Karpas-422 (cell line): ENCODE measurements around the gene C20orf144. TPM values are rescaled to one million over a fixed set of nuclear protein-coding genes. Genes with fewer than 3 reads are reported as not detected.

ENCODE experiments used
- DNase-seq: peaks from one replicate; pipeline ENCODE4 v3.0.0-alpha.2; 2015
- H2AFZ ChIP-seq: fragments of 200-600 bp; sonication (generic); 2 replicates; pipeline ENCODE4 v1.6.1; 2014; ENCODE audit warnings: antibody characterized with exemption, low read length, mixed read lengths
- H3K27ac ChIP-seq: fragments of 200-600 bp; sonication (generic); 2 replicates; pipeline ENCODE4 v1.5.1; 2014; ENCODE audit warnings: mild to moderate bottlenecking, low read length, moderate library complexity
- H3K27me3 ChIP-seq: fragments of 200-600 bp; sonication (generic); 2 replicates; pipeline ENCODE4 v1.6.1; 2014; ENCODE audit warnings: low read length, mixed read lengths
- H3K36me3 ChIP-seq: fragments of 200-600 bp; sonication (generic); 2 replicates; pipeline ENCODE4 v1.6.1; 2014; ENCODE audit warnings: low read length, mixed read lengths; ENCODE audit not compliant: insufficient read depth
- H3K4me1 ChIP-seq: fragments of 200-600 bp; sonication (generic); 2 replicates; pipeline ENCODE4 v1.6.1; 2014; ENCODE audit warnings: mild to moderate bottlenecking, low read length, mixed read lengths
- H3K4me2 ChIP-seq: fragments of 200-600 bp; sonication (generic); 2 replicates; pipeline ENCODE4 v1.6.1; 2014; ENCODE audit warnings: low read length, low read depth, mild to moderate bottlenecking; ENCODE audit not compliant: poor library complexity, severe bottlenecking
- H3K4me3 ChIP-seq: fragments of 200-600 bp; sonication (generic); 2 replicates; pipeline ENCODE4 v1.5.1; 2014; ENCODE audit warnings: mild to moderate bottlenecking, antibody characterized with exemption, low read length, mixed read lengths
- H3K79me2 ChIP-seq: fragments of 200-600 bp; sonication (generic); 2 replicates; pipeline ENCODE4 v1.6.1; 2014; ENCODE audit warnings: mild to moderate bottlenecking, low read length, mixed read lengths
- H3K9ac ChIP-seq: fragments of 200-600 bp; sonication (generic); 2 replicates; pipeline ENCODE4 v1.6.0; 2014; ENCODE audit warnings: low read length
- H3K9me2 ChIP-seq: fragments of 200-600 bp; sonication (generic), shearing (Covaris generic); replicated peaks from 2 replicates; pipeline ENCODE4 v1.6.0; 2014; ENCODE audit warnings: mild to moderate bottlenecking, low read length, moderate library complexity; ENCODE audit not compliant: insufficient read depth
- H3K9me3 ChIP-seq: fragments of 300-700, 200-600 bp; sonication (generic); 2 replicates; pipeline ENCODE4 v1.6.1; 2014; ENCODE audit warnings: low read length, mixed read lengths
- H4K20me1 ChIP-seq: fragments of 200-600 bp; sonication (generic); 2 replicates; pipeline ENCODE4 v1.6.1; 2014; ENCODE audit warnings: mild to moderate bottlenecking, antibody characterized with exemption, low read length, low read depth; ENCODE audit not compliant: insufficient read depth
- total RNA-seq: library from RNA; depleted of rRNA; stranded (reverse); fragments of >200 nt; shearing (Covaris generic); gene quantifications from 2 replicates; pipeline ENCODE4 v1.2.3, GENCODE V29; 2014; ENCODE audit warnings: low replicate concordance; rRNA removed

C20orf144 gene
- total RNA-seq: 0.45 and 0.69 TPM in 2 replicates

DNA sequence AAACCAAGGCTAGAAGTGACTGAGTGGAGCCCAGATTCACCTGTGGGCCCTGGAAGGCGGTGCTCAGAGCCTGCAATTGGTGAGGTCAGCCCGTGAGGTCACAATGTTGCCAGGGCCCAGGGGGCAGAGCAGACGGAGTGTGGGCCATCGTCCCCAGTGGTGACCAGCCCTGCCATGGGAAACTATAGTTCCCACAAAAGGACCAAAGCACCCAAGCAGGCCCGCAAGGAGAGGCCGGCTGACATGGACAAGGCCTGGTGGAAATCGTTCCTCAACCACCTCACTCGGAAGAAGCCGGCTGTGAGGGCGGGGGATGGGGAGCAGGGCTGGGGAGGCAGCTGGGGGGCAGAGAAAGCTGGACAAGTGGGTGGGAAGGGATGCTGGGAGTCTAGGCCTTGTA is at the start of gene C20orf144:
Gene C20orf144 (plus strand): TSS at position 156 of the 400 bp plus-strand sequence. CDS start 19 bp downstream, at position 175.
- Histone ChIP-seq H3K27me3 (no peaks in the 10 kb centered on the region), H3K9me2 (no peaks in the 10 kb centered on the region), H3K9ac (peak within 1 kb of the TSS; percentile 99), H3K79me2 (peaks cover 18% of the 10 kb centered on the region), H3K36me3 (no peaks in the 10 kb centered on the region), H3K4me2 (peak within 1 kb of the TSS; percentile 100), H3K4me1 (peaks cover 46% of the 10 kb centered on the region), H3K9me3 (no peaks in the 10 kb centered on the region), H2AFZ (no peak within 1 kb of the TSS), H3K4me3 (peak within 1 kb of the TSS; percentile 93), H4K20me1 (no peaks in the 10 kb centered on the region), H3K27ac (peak within 1 kb of the TSS; percentile 89)
- no peak for DNase-seq

DNA sequence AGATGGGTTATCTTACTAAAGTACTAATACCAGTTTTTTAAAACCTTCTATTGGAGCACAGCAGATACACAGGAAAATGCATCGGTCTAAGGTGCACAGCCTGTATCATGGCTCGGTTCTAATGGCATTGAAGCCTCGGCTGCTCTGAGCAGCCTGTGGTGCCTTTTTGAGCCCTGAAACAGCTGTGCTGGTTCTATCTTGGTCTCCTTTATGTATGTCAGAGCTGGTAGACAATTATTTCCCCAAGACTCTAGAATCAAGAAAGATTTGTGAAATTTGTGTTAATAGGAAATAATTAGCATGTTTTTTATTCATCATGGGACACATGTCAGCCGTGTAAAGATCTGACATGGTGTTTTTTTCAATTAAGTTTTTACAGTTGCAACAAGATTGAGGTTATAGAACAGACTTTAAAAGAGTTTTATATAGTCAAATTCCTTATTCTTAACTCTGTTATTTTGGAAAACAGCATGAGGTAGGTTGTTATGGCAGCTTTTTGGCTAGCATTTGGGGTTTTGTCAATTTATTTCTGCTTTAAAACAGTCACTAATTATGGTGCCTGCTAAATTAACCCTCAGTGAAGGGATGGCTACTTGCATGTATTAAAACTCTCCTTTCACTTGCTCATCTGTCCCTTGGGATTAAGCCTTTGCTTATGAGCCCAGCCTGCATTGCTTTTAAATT is 40.3 kb upstream of the C20orf144 start:
- Histone ChIP-seq H3K27ac (peak overlapping the region; percentile 83), H3K79me2 (peaks cover 30% of the 10 kb centered on the region), H4K20me1 (no peaks in the 10 kb centered on the region), H2AFZ (no peak overlapping the region), H3K9ac (peak overlapping the region; percentile 21), H3K4me1 (peaks cover 36% of the 10 kb centered on the region), H3K9me2 (no peaks in the 10 kb centered on the region), H3K4me2 (peak overlapping the region; percentile 43), H3K36me3 (peaks cover 32% of the 10 kb centered on the region; the same call in 1 of the 2 replicates), H3K9me3 (no peaks in the 10 kb centered on the region), H3K4me3 (0 out of 2 replicates have a peak overlapping the region, but pooled peaks have one; percentile 7), H3K27me3 (no peaks in the 10 kb centered on the region)
- DNase-seq: peak; percentile 65

DNA sequence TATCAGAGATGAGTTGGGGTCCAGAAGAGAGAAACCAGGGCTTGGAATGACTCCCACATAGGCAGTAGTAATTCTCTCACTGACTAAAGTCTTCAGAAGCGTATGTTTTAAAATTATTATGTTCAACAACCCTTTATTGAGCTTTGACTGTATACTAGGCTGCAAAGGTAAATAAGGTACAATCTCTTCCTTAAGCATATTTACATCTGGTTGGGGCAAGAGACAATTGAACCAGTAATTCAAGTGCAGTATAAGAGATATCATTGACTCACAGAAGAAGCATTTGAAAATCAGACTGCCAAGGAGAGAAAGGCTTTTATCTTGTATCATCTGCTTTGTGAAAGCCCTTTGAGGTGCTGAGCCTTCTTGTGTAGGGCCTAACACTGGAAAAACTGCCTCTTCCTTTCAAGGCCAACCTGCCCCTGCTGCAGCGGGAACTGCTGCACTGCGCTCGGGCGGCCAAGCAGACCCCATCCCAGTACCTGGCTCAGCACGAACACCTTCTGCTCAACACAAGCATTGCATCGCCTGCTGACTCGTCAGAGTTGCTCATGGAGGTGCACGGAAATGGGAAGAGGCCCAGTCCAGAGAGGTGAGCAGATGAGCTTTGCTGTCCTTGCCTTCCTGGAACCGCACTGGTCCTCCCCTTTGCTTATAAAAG is 39.3 kb upstream of the C20orf144 start:
- Histone ChIP-seq H3K9me2 (no peaks in the 10 kb centered on the region), H3K4me3 (no peak overlapping the region), H2AFZ (no peak overlapping the region), H3K4me1 (peaks cover 36% of the 10 kb centered on the region), H3K9me3 (no peaks in the 10 kb centered on the region), H3K27me3 (no peaks in the 10 kb centered on the region), H3K79me2 (peaks cover 29% of the 10 kb centered on the region), H3K36me3 (peaks cover 28% of the 10 kb centered on the region; the same call in 1 of the 2 replicates), H3K27ac (peak overlapping the region; percentile 83), H3K4me2 (peak overlapping the region; percentile 43), H3K9ac (no peak overlapping the region), H4K20me1 (no peaks in the 10 kb centered on the region)
- no peak for DNase-seq

DNA sequence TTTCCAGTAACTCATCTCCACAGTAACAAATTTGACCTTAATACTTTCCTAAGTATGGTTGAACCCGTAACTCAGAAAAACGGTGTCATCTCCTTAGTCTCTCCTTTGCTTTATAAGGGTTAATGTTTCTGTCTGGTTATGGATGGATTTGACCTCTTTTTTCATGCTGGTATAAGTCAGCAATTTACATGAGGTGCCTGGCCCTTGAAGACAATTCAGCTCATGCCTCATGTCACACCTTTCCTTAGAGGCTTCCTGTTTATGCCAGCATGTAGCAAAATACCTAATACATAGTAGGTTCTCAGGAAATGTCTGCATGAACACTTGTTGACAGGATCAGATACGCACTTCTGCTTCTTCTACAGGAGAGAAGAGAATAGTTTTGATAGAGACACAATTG is 37.7 kb upstream of the C20orf144 start:
- peaks cover 17% of the 10 kb centered on the region for H3K79me2 ChIP-seq
- no peaks in the 10 kb centered on the region for H3K9me3 ChIP-seq
- H3K9me2 ChIP-seq: no peaks in the 10 kb centered on the region
- H3K36me3 ChIP-seq: peaks cover 35% of the 10 kb centered on the region; the same call in 1 of the 2 replicates
- no peak overlapping the region for H3K9ac ChIP-seq
- no peak overlapping the region for H3K27ac ChIP-seq
- H3K4me3 ChIP-seq: no peak overlapping the region
- no peaks in the 10 kb centered on the region for H3K27me3 ChIP-seq
- no peak overlapping the region for H2AFZ ChIP-seq
- H3K4me2 ChIP-seq: no peak overlapping the region
- H3K4me1 ChIP-seq: peaks cover 32% of the 10 kb centered on the region
- no peaks in the 10 kb centered on the region for H4K20me1 ChIP-seq
- DNase-seq: no peak

DNA sequence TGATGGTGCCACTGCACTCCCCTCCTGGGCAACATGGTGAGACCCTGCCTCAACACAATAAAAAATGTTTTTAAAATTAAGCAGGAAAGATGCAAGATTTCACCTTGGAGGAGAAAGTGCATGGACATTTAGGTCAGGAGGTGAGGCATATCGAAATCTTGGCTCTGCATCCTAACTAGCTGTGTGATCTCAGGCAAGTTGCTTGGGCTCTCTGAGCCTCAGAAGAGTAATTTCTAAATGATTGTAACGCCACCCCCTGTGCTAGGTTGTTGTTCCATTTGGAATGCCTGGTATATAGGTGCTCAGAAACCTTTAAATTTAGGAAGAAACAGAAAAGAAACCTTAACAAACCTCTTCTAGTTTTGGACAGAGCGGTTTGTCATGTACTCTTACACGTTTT is 35.9 kb upstream of the C20orf144 start:
- Histone ChIP-seq H3K4me3 (no peak overlapping the region), H3K27ac (no peak overlapping the region), H3K9ac (no peak overlapping the region), H3K27me3 (no peaks in the 10 kb centered on the region), H3K9me3 (no peaks in the 10 kb centered on the region), H3K79me2 (peaks cover 12% of the 10 kb centered on the region), H4K20me1 (no peaks in the 10 kb centered on the region), H3K4me2 (no peak overlapping the region), H3K4me1 (peaks cover 15% of the 10 kb centered on the region), H3K9me2 (no peaks in the 10 kb centered on the region), H2AFZ (no peak overlapping the region), H3K36me3 (peaks cover 49% of the 10 kb centered on the region; the same call in 1 of the 2 replicates)
- no peak for DNase-seq

DNA sequence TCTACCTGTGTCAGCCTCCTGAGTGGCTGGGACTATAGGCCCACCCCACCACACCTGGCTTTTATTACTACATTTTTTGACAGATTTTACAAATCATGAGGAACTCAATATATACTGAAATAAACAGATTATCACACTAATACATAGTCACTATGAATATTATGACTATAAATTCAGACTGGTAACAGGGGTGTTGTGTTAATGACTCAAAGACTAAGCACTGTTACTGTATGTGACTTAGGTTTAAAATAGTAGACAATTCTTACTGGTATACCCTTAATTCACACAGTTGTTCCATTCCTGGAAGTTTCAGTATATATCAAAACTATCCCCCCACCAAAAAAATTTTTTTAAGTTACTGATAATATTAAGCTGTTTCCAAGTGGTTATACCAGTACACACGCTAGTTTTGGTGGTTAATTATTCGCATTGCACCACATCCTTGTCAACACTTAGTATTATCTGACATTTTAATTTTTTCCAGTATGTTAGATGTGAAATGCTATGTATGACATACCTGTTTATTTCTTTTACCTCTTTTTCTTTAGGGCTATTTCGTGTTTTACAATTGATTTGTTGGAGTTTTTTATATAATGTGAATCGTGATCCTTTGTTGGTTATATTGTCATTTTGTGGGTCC is 34.4 kb upstream of the C20orf144 start:
- no peak overlapping the region for H3K4me3 ChIP-seq
- H3K9me2 ChIP-seq: no peaks in the 10 kb centered on the region
- peaks cover 6% of the 10 kb centered on the region for H3K79me2 ChIP-seq
- no peaks in the 10 kb centered on the region for H3K9me3 ChIP-seq
- H4K20me1 ChIP-seq: no peaks in the 10 kb centered on the region
- H3K27me3 ChIP-seq: no peaks in the 10 kb centered on the region
- H2AFZ ChIP-seq: no peak overlapping the region
- H3K9ac ChIP-seq: no peak overlapping the region
- peaks cover 50% of the 10 kb centered on the region; the same call in 1 of the 2 replicates for H3K36me3 ChIP-seq
- DNase-seq: no peak
- no peak overlapping the region for H3K27ac ChIP-seq
- H3K4me2 ChIP-seq: no peak overlapping the region
- 0 out of 2 replicates have a peak, but pooled peaks cover under 1% of the 10 kb centered on the region for H3K4me1 ChIP-seq

DNA sequence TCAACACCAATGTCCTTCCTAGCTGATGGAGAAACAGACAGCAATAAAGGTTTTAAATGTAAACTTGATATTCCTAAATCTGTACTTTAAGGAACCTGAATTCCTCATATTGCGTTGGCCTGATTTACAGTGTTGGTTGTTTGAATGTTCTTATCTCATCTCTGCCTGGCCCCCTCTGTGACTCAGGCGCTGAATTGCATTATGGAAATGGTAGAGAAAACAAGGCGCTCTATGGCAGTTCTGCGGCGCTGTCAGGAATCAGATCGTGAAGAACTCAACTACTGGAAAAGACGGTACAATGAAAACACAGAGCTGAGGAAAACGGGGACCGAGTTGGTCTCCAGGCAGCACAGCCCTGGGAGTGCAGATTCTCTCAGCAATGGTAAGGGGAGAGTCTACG is 32.6 kb upstream of the C20orf144 start:
- Histone ChIP-seq H3K79me2 (no peaks in the 10 kb centered on the region), H3K9me3 (no peaks in the 10 kb centered on the region), H3K27ac (no peak overlapping the region), H3K9me2 (no peaks in the 10 kb centered on the region), H3K4me1 (no peaks in the 10 kb centered on the region), H2AFZ (no peak overlapping the region), H3K36me3 (peaks cover 36% of the 10 kb centered on the region; the same call in 1 of the 2 replicates), H3K9ac (no peak overlapping the region), H4K20me1 (no peaks in the 10 kb centered on the region), H3K27me3 (no peaks in the 10 kb centered on the region), H3K4me3 (no peak overlapping the region), H3K4me2 (no peak overlapping the region)
- no peak for DNase-seq

DNA sequence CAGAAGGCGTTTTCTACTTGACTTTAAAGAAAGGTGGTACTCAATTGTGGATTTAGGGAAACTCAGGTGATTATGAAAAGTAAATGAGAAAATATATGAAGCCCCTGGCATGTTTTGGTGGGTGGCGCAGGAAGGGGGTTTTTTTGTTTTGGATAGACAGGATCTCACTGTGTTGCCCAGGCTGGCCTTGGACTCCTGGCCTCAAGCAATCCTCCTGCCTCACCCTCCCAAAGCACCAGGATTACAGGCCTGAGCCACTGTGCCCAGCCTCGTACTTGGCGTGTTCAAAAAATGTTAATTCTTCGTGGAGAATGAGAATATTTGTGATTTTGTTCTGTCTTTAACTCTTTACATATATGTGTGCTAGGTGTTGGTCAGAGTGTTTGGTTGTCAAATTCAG is 32.1 kb upstream of the C20orf144 start:
- Histone ChIP-seq H3K9me2 (no peaks in the 10 kb centered on the region), H3K27me3 (no peaks in the 10 kb centered on the region), H3K27ac (no peak overlapping the region), H4K20me1 (no peaks in the 10 kb centered on the region), H3K9ac (no peak overlapping the region), H3K4me1 (no peaks in the 10 kb centered on the region), H3K9me3 (no peaks in the 10 kb centered on the region), H3K79me2 (no peaks in the 10 kb centered on the region), H3K4me3 (no peak overlapping the region), H3K36me3 (peaks cover 35% of the 10 kb centered on the region; the same call in 1 of the 2 replicates), H3K4me2 (no peak overlapping the region), H2AFZ (no peak overlapping the region)
- DNase-seq: no peak
